NCI-H446 (cell line): ENCODE data around the gene ZNF14.
"Not testable (repeated sequence)": the region's sequence is repeated elsewhere in the genome, so short reads cannot be mapped to it uniquely, and the experiment has no call there.

Source experiments
- DNase-seq, 2 experiments: peaks; one replicate each; lab custom pipeline; 2025; lab: John Stamatoyannopoulos, UW

Gene ZNF14

DNA sequence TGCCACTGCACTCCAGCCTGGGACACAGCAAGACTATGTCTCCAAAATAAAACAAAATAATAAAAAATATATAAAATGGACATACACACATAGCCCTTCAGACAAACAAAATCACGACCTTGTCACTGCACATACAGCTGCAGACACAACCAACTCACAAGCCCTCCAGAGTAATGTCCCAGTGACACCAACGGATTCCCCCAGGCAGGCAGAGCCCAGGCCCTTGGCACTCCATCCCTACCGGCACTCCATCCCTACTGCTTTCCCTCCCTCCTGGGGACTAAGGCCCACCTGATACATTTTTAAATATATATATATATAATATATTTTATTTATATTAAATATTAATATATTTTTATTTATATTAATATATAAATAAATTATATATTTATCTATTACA is 45.8 kb downstream of the ZNF14 start:
- no peak for DNase-seq

DNA sequence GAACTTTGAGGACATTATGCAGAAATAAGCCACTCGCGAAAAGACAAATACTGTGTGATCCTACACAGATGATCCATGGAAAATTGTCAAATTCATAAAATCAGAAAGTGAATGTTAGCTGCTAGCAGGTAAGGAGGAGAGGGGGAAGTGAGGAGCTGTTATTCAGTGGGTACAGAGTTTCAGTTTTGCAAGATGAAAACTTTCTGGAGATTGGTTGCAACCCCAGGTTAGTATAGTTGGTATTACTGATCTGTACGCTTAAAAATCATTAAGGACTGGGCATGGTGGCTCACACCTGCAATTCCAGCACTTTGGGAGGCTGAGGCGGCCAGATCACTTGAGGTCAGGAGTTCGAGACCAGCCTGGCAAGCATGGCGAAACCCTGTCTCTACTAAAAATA is 46.3 kb downstream of the ZNF14 start:
- no peak for DNase-seq

DNA sequence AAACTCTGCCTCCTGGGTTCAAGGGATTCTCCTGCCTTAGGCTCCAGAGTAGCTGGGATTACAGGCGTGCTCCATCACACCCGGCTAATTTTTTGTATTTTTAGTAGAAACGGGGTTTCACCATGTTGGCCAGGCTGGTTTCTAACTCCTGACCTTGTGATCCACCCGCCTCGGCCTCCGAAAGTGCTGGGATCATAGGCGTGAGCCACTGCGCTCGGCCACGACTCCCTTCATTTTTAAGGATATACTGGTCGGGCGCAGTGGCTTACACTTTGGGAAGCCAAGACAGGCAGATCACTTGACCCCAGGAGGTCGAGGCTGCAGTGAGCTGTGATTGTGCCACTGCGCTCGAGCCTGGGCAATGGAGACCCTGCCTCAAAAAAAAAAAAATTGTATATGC is 46.8 kb downstream of the ZNF14 start:
- DNase-seq = not testable (repeated sequence)

DNA sequence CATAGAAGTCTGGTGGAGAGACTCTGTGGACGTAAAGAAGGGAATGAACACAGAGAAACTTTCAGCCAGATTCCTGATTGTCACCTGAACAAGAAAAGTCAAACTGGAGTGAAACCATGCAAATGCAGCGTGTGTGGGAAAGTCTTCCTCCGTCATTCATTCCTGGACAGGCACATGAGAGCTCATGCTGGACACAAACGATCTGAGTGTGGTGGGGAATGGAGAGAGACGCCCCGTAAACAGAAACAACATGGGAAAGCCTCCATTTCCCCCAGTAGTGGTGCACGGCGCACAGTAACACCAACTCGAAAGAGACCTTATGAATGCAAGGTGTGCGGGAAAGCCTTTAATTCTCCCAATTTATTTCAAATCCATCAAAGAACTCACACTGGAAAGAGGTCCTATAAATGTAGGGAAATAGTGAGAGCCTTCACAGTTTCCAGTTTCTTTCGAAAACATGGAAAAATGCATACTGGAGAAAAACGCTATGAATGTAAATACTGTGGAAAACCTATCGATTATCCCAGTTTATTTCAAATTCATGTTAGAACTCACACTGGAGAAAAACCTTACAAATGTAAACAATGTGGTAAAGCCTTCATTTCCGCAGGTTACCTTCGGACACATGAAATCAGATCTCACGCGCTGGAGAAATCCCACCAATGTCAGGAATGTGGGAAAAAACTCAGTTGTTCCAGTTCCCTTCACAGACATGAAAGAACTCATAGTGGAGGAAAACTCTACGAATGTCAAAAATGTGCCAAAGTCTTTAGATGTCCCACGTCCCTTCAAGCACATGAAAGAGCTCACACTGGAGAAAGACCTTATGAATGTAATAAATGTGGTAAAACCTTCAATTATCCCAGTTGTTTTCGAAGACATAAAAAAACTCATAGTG is 53.5 kb downstream of the ZNF14 start:
- no peak for DNase-seq

DNA sequence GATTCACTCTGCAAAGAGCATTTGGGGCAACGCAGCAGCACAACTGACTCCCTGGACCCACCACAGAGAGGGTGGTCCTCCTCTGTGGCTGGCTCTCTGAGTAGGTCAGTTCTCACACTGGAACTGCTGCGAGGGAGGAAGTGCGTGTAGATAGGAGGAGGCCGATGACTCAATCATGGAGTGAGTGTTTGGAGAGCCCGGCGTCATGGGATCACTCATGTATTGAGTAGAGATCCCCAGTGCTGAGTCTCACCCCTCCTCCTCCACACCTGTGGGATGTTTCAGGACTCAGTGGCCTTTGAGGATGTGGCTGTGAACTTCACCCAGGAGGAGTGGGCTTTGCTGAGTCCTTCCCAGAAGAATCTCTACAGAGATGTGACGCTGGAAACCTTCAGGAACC is 55.3 kb downstream of the ZNF14 start:
- no peak for DNase-seq

DNA sequence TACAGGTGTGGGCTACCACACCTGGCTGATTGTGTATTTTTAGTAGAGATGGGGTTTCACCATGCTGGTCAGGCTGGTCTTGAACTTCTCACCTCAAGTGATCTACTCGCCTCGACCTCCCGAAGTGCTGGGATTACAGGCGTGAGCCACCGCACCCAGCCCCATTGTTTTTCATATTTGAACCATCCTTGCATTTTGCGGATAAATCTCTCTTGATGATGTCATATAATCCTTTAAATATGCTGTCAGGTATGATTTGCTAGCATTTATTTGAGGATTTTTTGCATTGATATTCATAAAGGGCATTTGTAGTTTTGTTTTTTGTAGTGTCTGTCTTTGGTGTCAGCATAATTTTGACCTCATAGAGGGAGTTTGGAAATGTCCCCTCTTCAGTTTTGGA is 58.6 kb downstream of the ZNF14 start:
- no peak for DNase-seq

DNA sequence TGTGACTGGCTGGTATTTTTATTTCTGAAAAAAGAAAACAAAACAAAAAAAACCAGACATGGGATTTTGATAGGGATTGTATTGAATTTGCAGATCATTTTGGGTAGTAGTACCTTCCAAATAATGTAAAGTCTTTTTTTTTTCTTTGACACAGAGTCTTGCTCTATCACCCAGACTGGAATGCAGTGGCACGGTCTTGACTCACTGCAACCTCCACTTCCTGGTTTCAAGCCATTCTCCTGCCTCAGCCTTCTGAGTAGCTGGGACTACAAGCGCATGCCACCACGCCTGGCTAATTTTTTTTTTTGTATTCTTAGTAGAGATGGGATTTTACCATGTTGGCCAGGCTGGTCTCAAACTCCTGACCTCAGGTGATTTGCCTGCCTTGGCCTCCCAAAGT is 60.1 kb downstream of the ZNF14 start:
- no peak for DNase-seq

DNA sequence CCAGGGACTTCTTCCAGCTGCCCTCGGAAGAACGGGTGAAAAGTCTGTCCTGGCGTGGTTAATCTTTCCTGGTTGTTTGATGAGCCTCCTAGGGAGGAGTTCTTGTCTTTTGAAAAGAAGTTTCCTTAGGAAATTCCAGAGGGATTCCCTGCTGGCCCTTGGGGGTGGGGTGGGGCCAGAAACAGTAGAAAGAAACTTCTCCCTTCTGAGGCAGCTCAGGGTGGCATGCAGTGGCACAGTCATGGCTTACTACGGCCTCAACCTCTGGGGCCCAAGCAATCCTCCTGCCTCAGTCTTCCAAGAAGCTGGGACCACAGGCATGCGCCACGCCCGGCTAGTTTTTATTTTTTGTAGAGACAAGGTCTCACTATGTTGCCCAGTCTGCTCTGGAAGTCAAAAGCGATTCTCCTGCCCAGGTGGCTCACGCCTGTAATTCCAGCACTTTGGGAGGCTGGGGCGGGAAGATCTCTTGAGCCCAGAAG is 62.8 kb downstream of the ZNF14 start:
- no peak for DNase-seq

DNA sequence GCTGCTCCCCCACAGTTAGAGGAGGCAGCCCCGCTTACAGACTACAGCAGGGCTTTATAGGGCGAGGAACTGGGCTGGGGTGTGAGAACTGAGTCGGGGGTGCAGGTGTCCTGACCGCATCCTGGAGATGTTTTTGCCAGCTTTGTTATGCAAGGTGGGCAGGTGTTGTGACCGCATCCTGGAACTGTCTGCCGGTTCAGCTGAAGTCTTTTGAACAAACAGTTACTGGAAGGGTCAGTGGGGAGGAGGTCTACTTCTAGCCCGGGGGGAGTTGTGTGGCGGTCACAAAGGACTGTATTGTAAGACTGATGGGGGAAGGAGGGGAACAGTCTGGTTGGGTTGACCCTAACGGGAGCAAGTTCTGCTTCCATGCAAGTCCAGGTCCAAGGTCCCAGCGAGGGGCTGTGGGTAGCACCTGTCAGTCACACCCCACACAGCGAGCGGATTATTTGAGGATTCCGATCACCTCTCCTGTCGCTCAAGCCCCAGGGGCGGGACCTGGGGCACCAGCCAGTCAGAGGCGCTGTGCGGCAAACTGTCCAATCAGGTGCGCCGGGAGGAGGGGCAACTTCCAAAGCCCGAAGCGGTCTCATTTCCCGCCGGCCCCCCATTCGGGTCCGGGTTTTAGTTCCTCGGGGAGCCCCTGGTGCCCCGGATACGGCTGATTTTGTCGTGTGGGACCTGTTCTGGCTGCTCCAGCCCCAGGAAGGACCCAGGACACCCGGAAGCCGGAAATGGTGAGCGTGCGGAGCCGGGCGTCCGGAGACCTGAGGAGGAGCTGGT is 64.5 kb downstream of the ZNF14 start, which contains the start of gene ZNF101:
Gene ZNF101, plus strand, starts transcription at position 610 of the 783 bp plus-strand sequence. Its CDS starts 125 bp downstream, at position 735.
- DNase-seq = peak; percentile 86 to 95

DNA sequence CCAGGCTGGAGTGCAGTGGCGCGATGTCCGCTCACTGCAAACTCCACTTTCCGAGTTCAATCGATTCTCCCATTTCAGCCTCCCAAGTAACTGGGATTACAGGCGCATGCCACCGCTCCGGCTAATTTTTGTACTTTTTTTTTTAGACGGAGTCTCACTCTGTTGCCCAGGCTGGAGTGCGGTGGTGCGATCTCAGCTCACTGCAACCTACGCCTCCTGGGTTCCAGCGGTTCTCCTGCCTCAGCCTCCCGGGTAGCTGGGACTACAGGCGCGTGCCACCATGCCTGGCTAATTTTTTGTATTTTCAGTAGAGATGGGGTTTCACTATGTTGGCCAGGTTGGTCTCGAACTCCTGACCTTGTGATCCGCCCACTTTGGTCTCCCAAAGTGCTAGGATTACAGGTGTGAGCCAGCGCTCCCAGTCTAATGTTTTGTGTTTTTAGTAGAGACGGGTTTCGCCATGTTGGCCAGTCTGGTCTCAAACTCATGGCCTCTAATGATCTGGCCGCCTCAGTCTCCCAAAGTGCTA is 67.4 kb downstream of the ZNF14 start:
- not testable (repeated sequence) for DNase-seq

DNA sequence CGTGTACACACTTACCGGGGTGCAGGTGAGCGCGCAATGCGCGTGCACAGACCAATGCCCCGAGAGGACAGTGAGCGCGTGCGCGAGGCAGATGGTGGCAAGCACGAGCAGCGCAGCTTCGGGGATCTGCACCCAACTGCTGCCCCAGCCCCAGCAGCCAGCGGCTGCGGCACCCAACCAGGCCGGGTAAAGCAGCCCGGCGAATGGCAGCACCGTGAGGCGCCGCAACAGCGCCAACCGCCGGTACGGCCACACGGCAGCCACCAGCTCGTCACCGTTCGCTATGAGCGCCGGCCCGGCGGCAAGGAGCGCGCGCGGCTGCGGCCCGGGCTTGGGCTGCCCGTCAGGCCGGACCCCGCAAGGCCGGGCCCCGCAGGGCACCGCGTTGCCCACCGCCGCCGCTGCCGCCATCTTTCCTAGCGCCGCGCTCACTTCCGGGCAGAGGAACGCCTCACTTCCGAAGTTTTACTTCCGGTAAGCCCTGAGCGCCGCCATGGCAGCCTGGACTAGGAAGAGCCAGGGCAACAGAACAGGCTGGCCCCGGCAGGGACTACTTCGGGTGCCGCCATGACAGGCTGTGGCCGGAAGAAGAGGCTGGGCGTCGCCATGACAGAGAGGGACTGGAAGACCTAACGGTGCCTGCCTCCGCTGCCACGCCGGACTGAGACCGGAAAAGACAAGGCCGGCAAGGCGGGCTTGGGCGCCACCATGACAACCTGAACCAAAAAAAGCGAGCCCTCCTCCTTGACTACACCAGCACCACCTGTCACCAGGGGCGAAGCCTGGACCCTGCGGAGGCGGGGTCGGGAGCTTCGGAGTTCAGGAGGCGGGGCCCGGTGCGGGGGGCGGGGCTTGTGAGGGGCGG is 69.4 kb downstream of the ZNF14 start, which contains the start of gene ATP13A1:
Gene ATP13A1, minus strand, starts transcription at position 421 of the 865 bp plus-strand sequence. Its CDS starts 10 bp downstream, at position 411.
- peak; percentile 94 to 99 for DNase-seq

DNA sequence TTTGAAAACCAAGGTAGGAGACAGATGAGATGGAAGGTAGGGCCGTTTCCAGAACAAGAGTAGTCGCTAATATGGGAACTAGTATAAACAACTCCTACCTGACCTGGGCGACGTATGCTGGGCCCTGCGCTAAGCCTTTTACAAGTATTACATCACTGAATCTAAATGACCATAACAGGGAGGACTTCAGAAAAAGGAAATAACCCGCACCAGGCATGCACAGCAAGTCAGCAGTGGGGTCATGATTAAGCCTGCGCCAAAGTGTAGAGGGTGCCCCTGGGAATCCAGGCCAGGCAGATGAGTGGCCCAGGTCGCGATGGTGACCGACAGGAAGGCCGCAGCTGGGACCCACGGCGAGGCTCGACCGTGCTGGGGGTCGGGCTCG is 70.0 kb downstream of the ZNF14 start:
- DNase-seq = no peak

DNA sequence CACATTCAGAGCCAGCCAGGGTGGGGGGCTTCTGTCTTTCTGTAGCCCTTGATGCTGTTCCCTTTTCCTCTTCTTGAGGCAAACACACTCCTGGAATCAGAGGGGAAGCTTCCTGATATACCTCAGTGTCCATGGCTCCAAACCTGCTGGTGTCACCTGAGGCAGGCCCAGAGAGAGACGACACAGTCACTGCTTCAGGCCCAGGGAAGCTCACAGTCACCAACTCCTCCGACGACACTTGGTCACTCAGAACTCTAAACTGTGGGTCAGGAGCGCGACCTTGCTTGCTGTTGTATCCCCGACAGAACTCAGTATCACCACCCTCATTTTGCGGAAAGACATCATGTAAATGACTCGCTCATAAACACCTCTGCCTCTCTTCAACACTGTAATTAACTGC is 70.6 kb downstream of the ZNF14 start:
- DNase-seq = no peak

DNA sequence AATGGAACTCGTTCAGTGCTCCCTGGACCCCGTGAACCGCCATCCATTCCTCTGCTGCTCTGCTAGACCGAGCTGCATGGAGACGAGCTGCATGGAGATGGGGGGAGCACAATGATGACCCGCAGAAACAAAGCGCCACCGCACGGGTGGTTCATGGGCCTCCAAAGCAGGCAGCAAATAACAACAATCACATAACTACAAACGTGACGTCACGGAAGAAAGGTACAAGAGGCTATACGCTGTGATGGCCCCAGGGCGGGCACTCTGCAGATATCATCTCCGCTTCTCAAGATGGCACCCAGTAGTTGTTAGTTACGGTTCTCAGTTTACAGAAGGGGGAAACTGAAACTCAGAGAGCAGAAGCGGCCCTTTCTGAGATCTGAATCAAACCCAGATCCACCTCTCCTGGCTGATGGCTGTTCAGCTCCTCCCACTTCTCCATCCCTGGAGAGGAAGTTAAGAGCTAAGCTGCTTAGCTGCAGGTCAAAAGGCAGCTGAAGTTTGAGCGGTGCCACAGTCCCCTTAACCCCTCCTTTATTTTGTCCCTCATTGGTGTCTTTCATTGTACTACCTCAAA is 71.1 kb downstream of the ZNF14 start:
- no peak for DNase-seq

DNA sequence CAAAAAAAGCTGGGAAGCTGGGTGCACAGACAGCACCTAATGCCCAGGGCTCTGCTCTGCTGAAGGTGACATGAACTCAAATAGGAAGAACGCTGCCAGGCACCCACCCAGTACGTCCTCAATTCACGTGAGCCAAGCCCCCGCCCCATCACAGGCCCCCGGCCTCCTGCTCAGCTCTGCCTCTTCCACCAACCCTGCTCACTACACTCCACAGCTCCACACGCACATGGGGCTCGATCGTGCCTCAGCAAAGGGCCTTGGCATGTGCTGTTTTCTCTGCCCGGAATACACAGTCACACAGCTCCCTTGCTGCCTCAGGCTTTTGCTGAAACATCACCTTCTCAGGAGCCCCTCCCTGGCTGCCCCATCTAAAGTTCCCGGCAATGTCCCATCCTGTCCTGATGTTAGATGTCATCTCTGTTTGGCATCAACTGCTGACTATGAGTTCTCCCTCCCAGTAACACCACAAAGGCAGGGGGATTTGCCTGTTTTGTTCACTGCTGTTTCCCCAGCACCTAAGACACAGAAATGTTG is 71.7 kb downstream of the ZNF14 start:
- DNase-seq = no peak
